Astrocyte of the cerebellum (primary cell): ENCODE measurements around the gene CHRDL2.

Source experiments
- DNase-seq: peaks from one replicate; pipeline ENCODE4 v3.0.0-alpha.2; 2011; ENCODE audit warnings: low read depth
- H3K4me3 ChIP-seq: 2 replicates; pipeline ENCODE4 v1.5.1; 2011; ENCODE audit warnings: mild to moderate bottlenecking, low read depth, low read length, moderate library complexity
- in situ Hi-C: cut with HindIII; loops from 2 replicates; pipeline ENCODE4 v1.10.0; 2017; ENCODE audit warnings: low sequenced_read_pairs
- TF ChIP-seq, protein P1 (sequence below): IDR thresholded peaks from 2 replicates; pipeline ENCODE4 v1.5.1; 2012; ENCODE audit warnings: low read length, low read depth, moderate library complexity, mild to moderate bottlenecking; ENCODE audit errors: missing control alignments

Gene CHRDL2

DNA sequence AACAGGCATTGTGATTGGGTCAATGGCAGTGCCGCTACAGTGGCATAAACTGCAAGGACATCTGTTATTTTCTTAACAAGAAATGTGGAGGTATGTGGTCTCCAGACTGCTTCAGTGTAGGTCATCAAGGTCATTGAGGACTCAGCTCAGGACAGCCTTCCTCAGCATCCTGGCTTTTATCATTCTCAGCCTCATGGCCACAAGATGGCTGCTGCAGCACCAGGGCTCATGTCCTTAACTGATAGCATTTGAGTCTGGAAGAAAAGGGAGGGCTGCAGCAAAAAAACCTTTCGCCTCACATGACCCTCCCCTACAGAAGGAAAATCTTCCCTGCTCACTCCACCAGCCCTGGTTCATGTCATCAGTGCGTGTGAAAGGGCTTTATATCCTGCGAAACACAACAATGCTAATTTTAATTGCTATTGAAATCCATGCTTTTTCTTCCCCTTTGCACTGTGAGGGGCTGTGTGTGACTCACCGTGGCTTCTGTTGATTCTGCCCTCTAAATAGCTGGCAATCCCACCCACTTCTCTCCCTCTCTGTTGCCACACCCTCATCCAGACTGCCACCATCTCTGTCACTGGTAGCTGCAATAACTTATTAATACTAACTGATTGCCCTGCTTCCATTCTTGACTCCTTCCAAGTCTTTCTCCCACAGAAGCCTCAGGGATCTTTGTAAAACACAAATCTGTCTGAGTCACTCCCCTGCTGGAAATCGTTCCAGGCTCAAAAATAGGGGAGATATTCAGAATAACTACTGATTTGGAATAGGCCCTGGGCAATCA, 43.8 kb downstream of the CHRDL2 start:
- TF ChIP-seq, protein P1, sequence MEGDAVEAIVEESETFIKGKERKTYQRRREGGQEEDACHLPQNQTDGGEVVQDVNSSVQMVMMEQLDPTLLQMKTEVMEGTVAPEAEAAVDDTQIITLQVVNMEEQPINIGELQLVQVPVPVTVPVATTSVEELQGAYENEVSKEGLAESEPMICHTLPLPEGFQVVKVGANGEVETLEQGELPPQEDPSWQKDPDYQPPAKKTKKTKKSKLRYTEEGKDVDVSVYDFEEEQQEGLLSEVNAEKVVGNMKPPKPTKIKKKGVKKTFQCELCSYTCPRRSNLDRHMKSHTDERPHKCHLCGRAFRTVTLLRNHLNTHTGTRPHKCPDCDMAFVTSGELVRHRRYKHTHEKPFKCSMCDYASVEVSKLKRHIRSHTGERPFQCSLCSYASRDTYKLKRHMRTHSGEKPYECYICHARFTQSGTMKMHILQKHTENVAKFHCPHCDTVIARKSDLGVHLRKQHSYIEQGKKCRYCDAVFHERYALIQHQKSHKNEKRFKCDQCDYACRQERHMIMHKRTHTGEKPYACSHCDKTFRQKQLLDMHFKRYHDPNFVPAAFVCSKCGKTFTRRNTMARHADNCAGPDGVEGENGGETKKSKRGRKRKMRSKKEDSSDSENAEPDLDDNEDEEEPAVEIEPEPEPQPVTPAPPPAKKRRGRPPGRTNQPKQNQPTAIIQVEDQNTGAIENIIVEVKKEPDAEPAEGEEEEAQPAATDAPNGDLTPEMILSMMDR: no peak
- in situ Hi-C loops: no loop called here
- DNase-seq: no peak
- H3K4me3 ChIP-seq: no peak overlapping the region

DNA sequence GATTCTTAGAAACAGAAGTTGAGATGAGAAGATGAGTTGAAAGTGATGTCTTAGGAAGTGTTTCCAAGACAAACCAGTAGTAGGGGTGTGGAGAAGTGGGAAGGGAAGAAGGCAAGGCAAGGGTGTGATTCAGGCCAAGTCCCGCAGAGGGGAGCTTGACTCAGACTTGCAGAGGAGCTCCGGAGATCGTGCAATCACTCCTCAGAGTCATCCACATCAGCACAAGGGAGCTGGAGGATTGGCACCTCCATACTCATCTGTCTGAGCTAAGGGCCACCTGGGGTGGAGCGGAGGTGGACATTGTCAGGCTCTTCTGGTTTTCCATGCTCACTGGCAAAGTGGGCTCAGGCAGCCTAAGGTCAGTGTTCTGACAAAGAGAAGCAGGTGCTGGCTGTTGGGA, 44.4 kb downstream of the CHRDL2 start:
- TF ChIP-seq, protein P1: peak; percentile 22
- in situ Hi-C loops: no loop called here
- no peak overlapping the region for H3K4me3 ChIP-seq
- DNase-seq: no peak

DNA sequence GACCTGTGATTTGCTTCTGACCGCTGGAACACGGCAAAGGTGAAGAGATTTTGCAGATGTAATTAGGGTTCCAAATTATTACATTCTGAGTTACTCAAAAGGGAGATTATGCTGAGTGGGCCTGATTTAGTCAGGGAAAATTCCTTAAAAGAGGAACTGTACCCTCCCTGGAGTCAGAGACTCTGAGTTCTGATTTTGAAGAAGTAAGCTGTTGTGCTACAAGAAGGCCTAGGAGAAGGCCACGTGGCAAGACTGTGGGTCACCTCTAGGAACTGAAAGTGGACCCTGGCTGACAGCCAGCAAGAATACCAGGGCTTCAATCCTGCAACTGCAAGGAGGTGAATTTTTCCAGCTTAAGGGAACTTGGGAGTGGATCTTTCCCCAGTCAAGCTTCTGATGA, 45.3 kb downstream of the CHRDL2 start:
- DNase-seq: no peak
- in situ Hi-C loops: no loop called here
- H3K4me3 ChIP-seq: no peak overlapping the region
- TF ChIP-seq, protein P1: no peak

GRCh38 chr11:74685338-74685737, 45.9 kb downstream of the CHRDL2 start:
- TF ChIP-seq, protein P1: no peak
- in situ Hi-C loops: no loop called here
- no peak for DNase-seq
- no peak overlapping the region for H3K4me3 ChIP-seq

- DNase-seq: no peak
- no peak overlapping the region for H3K4me3 ChIP-seq
- in situ Hi-C loops: no loop called here
- TF ChIP-seq, protein P1: no peak
Observed at GRCh38 chr11:74684661-74685060, 46.6 kb downstream of the CHRDL2 start.

DNA sequence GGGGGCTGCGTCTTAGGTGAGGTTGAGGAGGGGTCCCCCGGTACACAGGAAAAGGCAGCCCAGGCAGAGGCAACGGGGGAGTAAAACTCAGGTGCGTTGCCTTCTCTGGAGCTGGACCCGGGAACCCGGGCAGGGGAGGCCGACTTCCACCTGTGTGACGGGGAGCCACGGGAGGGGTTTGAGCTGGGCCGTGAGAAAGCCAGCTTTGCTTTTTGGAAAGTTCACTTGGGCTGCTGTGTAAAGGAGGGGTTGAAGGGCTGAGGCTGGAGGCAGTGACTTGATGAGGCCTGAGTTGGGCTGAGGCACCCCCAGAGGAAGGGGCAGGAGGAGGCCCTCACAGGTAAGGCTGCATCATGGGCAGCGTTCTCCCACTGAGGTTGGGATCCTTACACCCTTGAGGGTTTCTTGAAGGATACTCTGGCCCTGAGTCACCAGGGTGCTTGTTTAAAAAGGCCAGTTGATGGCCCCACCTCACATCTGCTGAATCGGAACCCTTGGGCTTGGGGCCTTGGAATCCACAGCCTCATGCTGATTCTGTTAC, 47.2 kb downstream of the CHRDL2 start:
- H3K4me3 ChIP-seq: no peak overlapping the region
- DNase-seq: no peak
- TF ChIP-seq, protein P1: no peak
- in situ Hi-C loops: no loop called here
